Colon (tissue), 2 donors: ENCODE measurements around the gene ADCK2.
"Not testable (repeated sequence)": the region's sequence is repeated elsewhere in the genome, so short reads cannot be mapped to it uniquely, and the experiment has no call there.

Source experiments
- FAIRE-seq: peaks from 2 replicates; lab custom pipeline; 2012; peaks lifted over from hg19 to GRCh38; lab: Jason Lieb, UNC
- donor health status: control.
- donor health status: control.

ADCK2 gene

GRCh38 chr7:140672382-140673062 lies at the start of gene ADCK2:
ADCK2 (plus strand) TSS chr7:140672945; CDS start chr7:140673331, 386 bp downstream.
- FAIRE-seq, result no peak

- FAIRE-seq, result no peak
These were observed 48.8 kb upstream of the ADCK2 start for GRCh38 chr7:140623980-140624379.

- no peak for FAIRE-seq
These were observed 48.2 kb upstream of the ADCK2 start for GRCh38 chr7:140624392-140625191.

- FAIRE-seq, result not testable (repeated sequence)
These were observed 47.6 kb upstream of the ADCK2 start for GRCh38 chr7:140625192-140625558.

GRCh38 chr7:140625908-140626868 lies 46.6 kb upstream of the ADCK2 start:
- FAIRE-seq, result no peak

- FAIRE-seq, result no peak
These were observed 41.7 kb upstream of the ADCK2 start for GRCh38 chr7:140631021-140631420.

- FAIRE-seq, result no peak
These were observed 41.1 kb upstream of the ADCK2 start for GRCh38 chr7:140631602-140632001.

- FAIRE-seq, result no peak
These were observed 37.4 kb upstream of the ADCK2 start for GRCh38 chr7:140635345-140635744.

- FAIRE-seq, result no peak
These were observed 36.9 kb upstream of the ADCK2 start for GRCh38 chr7:140635816-140636215.

- no peak for FAIRE-seq
These were observed 35.3 kb upstream of the ADCK2 start for GRCh38 chr7:140637400-140637799.

- FAIRE-seq, result no peak
These were observed 34.5 kb upstream of the ADCK2 start for GRCh38 chr7:140638173-140638791.

- no peak for FAIRE-seq
These were observed 33.2 kb upstream of the ADCK2 start for GRCh38 chr7:140639366-140640053.

GRCh38 chr7:140640060-140640637 lies 32.6 kb upstream of the ADCK2 start:
- FAIRE-seq, result no peak

- FAIRE-seq, result no peak
These were observed 31.8 kb upstream of the ADCK2 start, which contains the start of gene DENND2A for GRCh38 chr7:140640727-140641523. DENND2A (minus strand) TSS chr7:140640813; CDS start chr7:140602397, 38,416 bp downstream.

- FAIRE-seq, result no peak
These were observed 31.1 kb upstream of the ADCK2 start for GRCh38 chr7:140641524-140642195.

GRCh38 chr7:140643416-140643815 lies 29.3 kb upstream of the ADCK2 start:
- FAIRE-seq, result no peak

- not testable (repeated sequence) for FAIRE-seq
These were observed 28.0 kb upstream of the ADCK2 start for GRCh38 chr7:140644761-140645160.

GRCh38 chr7:140645166-140645900 lies 27.4 kb upstream of the ADCK2 start:
- FAIRE-seq, result no peak
